T-cell (primary cell): ENCODE data around the gene C20orf96. TPM values are rescaled to one million over a fixed set of nuclear protein-coding genes. Genes with fewer than 3 reads are reported as not detected.

Experiments
- ATAC-seq, 4 experiments: fragments of 200-7000 bp in 3 of 4; fragments of 150-1000 bp in 1 of 4; cut with Tn5 transposase; replicated peaks in 1 of 4; 1 replicate in 3 of 4; 2 replicates in 1 of 4; pipeline ENCODE4 v1.10.0; 2021; ENCODE audit warnings: moderate library complexity in 3 of 4, mild to moderate bottlenecking in 2 of 4, moderate number of reproducible peaks in 1 of 4
- CTCF ChIA-PET, 2 donors: fragments of 300-600 bp; sonication (Branson Sonifier 250); formaldehyde crosslinking; loops; one replicate each; lab custom pipeline; 2022; ENCODE audit warnings: antibody characterized with exemption in 2 of 2; lab: Charles Lee
- POLR2A ChIA-PET, 2 donors: fragments of 300-600 bp; sonication (Branson Sonifier 250); formaldehyde crosslinking; loops; one replicate each; lab custom pipeline; 2022; ENCODE audit warnings: antibody characterized with exemption in 2 of 2; lab: Charles Lee
- DNase-seq, 35 experiments: peaks; one replicate each; pipeline versions ENCODE4 v3.0.0 to v3.0.0-alpha.2; 2013 to 2023
- H3K27ac ChIP-seq: one replicate; pipeline ENCODE4 v1.5.1; 2013; ENCODE audit warnings: low read length
- H3K27me3 ChIP-seq, 2 experiments: replicated peaks in 1 of 2; 1 replicate in 1 of 2; 2 replicates in 1 of 2; pipeline versions ENCODE4 v1.6.1 to v1.7.0; 2013; ENCODE audit warnings: low read length in 1 of 2, mixed read lengths in 1 of 2; ENCODE audit not compliant: control insufficient read depth in 2 of 2, insufficient read depth in 2 of 2; ENCODE audit errors: extremely low read depth in 1 of 2
- H3K36me3 ChIP-seq, 2 donors: 1 replicate in 1 of 2; 2 replicates in 1 of 2; pipeline versions ENCODE4 v1.6.1 to v1.7.0; 2013; ENCODE audit warnings: low read length in 1 of 2; ENCODE audit not compliant: control insufficient read depth in 2 of 2, insufficient read depth in 1 of 2; ENCODE audit errors: extremely low read depth in 1 of 2
- H3K4me1 ChIP-seq, 2 experiments: 1 replicate in 1 of 2; 2 replicates in 1 of 2; pipeline versions ENCODE4 v1.6.1 to v1.7.0; 2013; ENCODE audit warnings: low read length in 2 of 2, mixed read lengths in 1 of 2; ENCODE audit not compliant: insufficient read depth in 2 of 2, control insufficient read depth in 1 of 2; ENCODE audit errors: extremely low read depth in 1 of 2
- H3K4me3 ChIP-seq, 2 donors: 1 replicate in 1 of 2; 2 replicates in 1 of 2; pipeline versions ENCODE4 v1.5.1 to v1.7.0; 2013; ENCODE audit warnings: mild to moderate bottlenecking in 2 of 2, low read length in 1 of 2, moderate library complexity in 1 of 2; ENCODE audit not compliant: control insufficient read depth in 1 of 2; ENCODE audit errors: extremely low read depth in 1 of 2
- H3K9me3 ChIP-seq: 2 replicates; pipeline ENCODE4 v1.7.0; 2013
- H3K27ac Mint-ChIP-seq, 2 donors: one replicate each; pipeline ENCODE4 v1.8.0; 2020 to 2021; ENCODE audit warnings: mild to moderate bottlenecking in 2 of 2, mixed read lengths in 2 of 2
- H3K27me3 Mint-ChIP-seq, 2 donors: one replicate each; pipeline ENCODE4 v1.8.0; 2021 to 2022; ENCODE audit warnings: mixed read lengths in 2 of 2
- H3K36me3 Mint-ChIP-seq: one replicate; pipeline ENCODE4 v1.8.0; 2021; ENCODE audit warnings: mixed read lengths
- H3K4me1 Mint-ChIP-seq, 3 donors: one replicate each; pipeline ENCODE4 v1.8.0; 2020 to 2022; ENCODE audit warnings: mixed read lengths in 3 of 3, mild to moderate bottlenecking in 1 of 3
- H3K4me3 Mint-ChIP-seq, 3 donors: one replicate each; pipeline ENCODE4 v1.8.0; 2020 to 2022; ENCODE audit warnings: mild to moderate bottlenecking in 3 of 3, mixed read lengths in 3 of 3, moderate library complexity in 3 of 3
- H3K9me3 Mint-ChIP-seq, 3 donors: one replicate each; pipeline ENCODE4 v1.8.0; 2020 to 2022; ENCODE audit warnings: mixed read lengths in 3 of 3
- WGBS: methylation state at CpG from one replicate; pipeline ENCODE4 v1.1.5; 2013; ENCODE audit warnings: missing lambda C conversion rate; ENCODE audit not compliant: insufficient coverage; 5-methylcytosine and 5-hydroxymethylcytosine counted together
- total RNA-seq, 35 experiments: library from RNA in 6 of 35; stranded (reverse) in 6 of 35; fragments of 120-200 nt in 1 of 35; gene quantifications; one replicate each; pipeline versions ENCODE4 v1.2.1 to v1.2.4 and lab custom pipeline; 2013 to 2026

Gene C20orf96
- total RNA-seq, 5 donors from 2014 or later (not counting 1 experiment from before 2014, with no cell fraction given) = 2.5 to 3.2 (median 2.8) TPM

- Mint-ChIP-seq H3K4me1 (peaks cover 40 to 58% (median 41%) of the 10 kb centered on the region in 3 donors), H3K4me3 (peak overlapping the region; percentile 99), H3K27ac (peak overlapping the region; percentile 99), H3K9me3 (no peaks in the 10 kb centered on the region), H3K36me3 (peaks cover 6% of the 10 kb centered on the region), H3K27me3 (no peaks in the 10 kb centered on the region)
- Histone ChIP-seq H3K4me1 (peaks cover 16 to 24% of the 10 kb centered on the region in 2 experiments), H3K9me3 (no peaks in the 10 kb centered on the region), H3K36me3 (peaks cover 3 to 4% of the 10 kb centered on the region in 2 donors), H3K27me3 (no peaks in the 10 kb centered on the region), H3K4me3 (peak overlapping the region; percentile 81 to 97), H3K27ac (peak overlapping the region; percentile 88)
- ATAC-seq = peak; percentile 19 to 54 (median 30)
- WGBS = 0% methylated on average over 75 of the region's 75 CpGs
- CTCF ChIA-PET = interaction anchor here in 1 of 2 donors (0.6 to 2.9 kb wide), 3 partner anchors 24 to 32 kb away, joined by 4 to 11 read pairs (median 4); partner anchors contain the start of gene SOX12
- DNase-seq = peak in 29 of 35 experiments; percentile 6 to 59 (median 22)
- POLR2A ChIA-PET = interaction anchor here in 1 of 2 donors (0.8 kb wide), 1 partner anchor 26 kb away, joined by 5 read pairs; no protein-coding TSS in a partner anchor
Observed at GRCh38 chr20:297925-298775, 7.6 kb upstream of the C20orf96 start.

GRCh38 chr20:297098-297924, 6.8 kb upstream of the C20orf96 start, which contains the start of gene ZCCHC3:
Gene ZCCHC3, plus strand, starts transcription at chr20:297570. Its CDS starts 17 bp downstream, at chr20:297587.
- no peaks in the 10 kb centered on the region for H3K27me3 Mint-ChIP-seq
- H3K27ac ChIP-seq = peak within 1 kb of the TSS; percentile 88
- ChIA-PET POLR2A (interaction anchor here (0.6 to 0.8 kb wide), 2 partner anchors 13 to 27 kb away, joined by 5 to 6 read pairs; no protein-coding TSS in a partner anchor), CTCF (interaction anchor here in 1 of 2 donors (0.6 to 2.9 kb wide), 3 partner anchors 24 to 28 kb away, joined by 3 to 11 read pairs (median 4); partner anchors contain the start of gene SOX12)
- H3K9me3 ChIP-seq = no peaks in the 10 kb centered on the region
- peak within 1 kb of the TSS; percentile 99 for H3K4me3 Mint-ChIP-seq
- DNase-seq (peak; percentile 66 to 90 (median 77)), ATAC-seq (peak; percentile 80 to 90 (median 84))
- H3K4me1 Mint-ChIP-seq = peaks cover 40 to 58% (median 43%) of the 10 kb centered on the region in 3 donors
- H3K4me1 ChIP-seq = peaks cover 16 to 24% of the 10 kb centered on the region in 2 experiments
- under 1% methylated on average over 90 of the region's 99 CpGs for WGBS
- peaks cover 3 to 4% of the 10 kb centered on the region in 2 donors for H3K36me3 ChIP-seq
- H3K27me3 ChIP-seq = no peaks in the 10 kb centered on the region
- no peaks in the 10 kb centered on the region for H3K9me3 Mint-ChIP-seq
- peak within 1 kb of the TSS; percentile 99 for H3K27ac Mint-ChIP-seq
- peaks cover 6% of the 10 kb centered on the region for H3K36me3 Mint-ChIP-seq
- H3K4me3 ChIP-seq = peak within 1 kb of the TSS; percentile 81 to 97

GRCh38 chr20:295804-296203, 5.3 kb upstream of the C20orf96 start:
- H3K27ac ChIP-seq = no peak overlapping the region
- DNase-seq (no peak), ATAC-seq (no peak)
- peaks cover 29 to 34% of the 10 kb centered on the region in 2 experiments for H3K4me1 ChIP-seq
- ChIA-PET POLR2A (no interaction called here), CTCF (no interaction called here)
- no peaks in the 10 kb centered on the region for H3K27me3 Mint-ChIP-seq
- H3K9me3 ChIP-seq = no peaks in the 10 kb centered on the region
- no peaks in the 10 kb centered on the region for H3K9me3 Mint-ChIP-seq
- peak overlapping the region; percentile 97 to 99 (median 98) for H3K4me3 Mint-ChIP-seq
- peaks cover 34 to 46% (median 38%) of the 10 kb centered on the region in 3 donors for H3K4me1 Mint-ChIP-seq
- peaks cover 6% of the 10 kb centered on the region for H3K36me3 Mint-ChIP-seq
- H3K27me3 ChIP-seq = no peaks in the 10 kb centered on the region
- peak overlapping the region; percentile 72 to 79 for H3K27ac Mint-ChIP-seq
- no peak overlapping the region for H3K4me3 ChIP-seq
- H3K36me3 ChIP-seq = peaks cover 3 to 4% of the 10 kb centered on the region in 2 donors
- WGBS = 96% methylated on average over 3 of the region's 4 CpGs

- H3K4me3 ChIP-seq = no peak overlapping the region
- no peak overlapping the region for H3K27ac Mint-ChIP-seq
- 73% methylated on average over 3 of the region's 5 CpGs for WGBS
- no peak overlapping the region for H3K27ac ChIP-seq
- peaks cover 29 to 33% of the 10 kb centered on the region in 2 experiments for H3K4me1 ChIP-seq
- DNase-seq (no peak), ATAC-seq (no peak)
- ChIA-PET POLR2A (no interaction called here), CTCF (no interaction called here)
- H3K9me3 ChIP-seq = no peaks in the 10 kb centered on the region
- no peak overlapping the region for H3K4me3 Mint-ChIP-seq
- no peaks in the 10 kb centered on the region for H3K9me3 Mint-ChIP-seq
- H3K27me3 ChIP-seq = no peaks in the 10 kb centered on the region
- peaks cover 31 to 35% (median 34%) of the 10 kb centered on the region in 3 donors for H3K4me1 Mint-ChIP-seq
- no peaks in the 10 kb centered on the region for H3K27me3 Mint-ChIP-seq
- peaks cover 3% of the 10 kb centered on the region for H3K36me3 Mint-ChIP-seq
- peaks cover under 1 to 2% of the 10 kb centered on the region in 2 donors for H3K36me3 ChIP-seq
Observed at GRCh38 chr20:294602-295001, 4.1 kb upstream of the C20orf96 start.

- Mint-ChIP-seq H3K27me3 (no peaks in the 10 kb centered on the region), H3K27ac (peak overlapping the region; percentile 43 to 59), H3K36me3 (no peaks in the 10 kb centered on the region), H3K4me3 (no peak overlapping the region), H3K4me1 (peaks cover 0 to 9% (median 8%) of the 10 kb centered on the region in 3 donors), H3K9me3 (no peaks in the 10 kb centered on the region)
- ChIA-PET POLR2A (interaction anchor here in 1 of 2 donors (0.6 kb wide), 1 partner anchor 44 kb away, joined by 4 read pairs; no protein-coding TSS in a partner anchor), CTCF (no interaction called here)
- Histone ChIP-seq H3K9me3 (no peaks in the 10 kb centered on the region), H3K4me3 (peak overlapping the region; percentile 57 to 84), H3K4me1 (peaks cover 17 to 18% of the 10 kb centered on the region in 2 experiments), H3K27me3 (no peaks in the 10 kb centered on the region), H3K27ac (peak overlapping the region; percentile 5), H3K36me3 (no peaks in the 10 kb centered on the region)
- WGBS = no CpG with 5 or more reads among the region's 2 CpGs
- DNase-seq (no peak), ATAC-seq (no peak)
Observed at GRCh38 chr20:289693-290083, 862 bp downstream of the C20orf96 start.
